PC-9 (cell line): Measurements from ENCODE around the gene PRELP.

ENCODE experiments used
- EZH2 ChIP-seq: fragments of 200-600 bp; sonication (generic); IDR thresholded peaks from 2 replicates; pipeline ENCODE4 v1.8.0; 2017; ENCODE audit warnings: antibody characterized with exemption, low read depth
- TF ChIP-seq, protein P1 (sequence below): fragments of 200-600 bp; sonication (generic); conservative IDR thresholded peaks from 2 replicates; pipeline ENCODE4 v1.6.1; 2017; ENCODE audit warnings: mixed run types, antibody characterized with exemption, mild to moderate bottlenecking, moderate library complexity

DNA sequence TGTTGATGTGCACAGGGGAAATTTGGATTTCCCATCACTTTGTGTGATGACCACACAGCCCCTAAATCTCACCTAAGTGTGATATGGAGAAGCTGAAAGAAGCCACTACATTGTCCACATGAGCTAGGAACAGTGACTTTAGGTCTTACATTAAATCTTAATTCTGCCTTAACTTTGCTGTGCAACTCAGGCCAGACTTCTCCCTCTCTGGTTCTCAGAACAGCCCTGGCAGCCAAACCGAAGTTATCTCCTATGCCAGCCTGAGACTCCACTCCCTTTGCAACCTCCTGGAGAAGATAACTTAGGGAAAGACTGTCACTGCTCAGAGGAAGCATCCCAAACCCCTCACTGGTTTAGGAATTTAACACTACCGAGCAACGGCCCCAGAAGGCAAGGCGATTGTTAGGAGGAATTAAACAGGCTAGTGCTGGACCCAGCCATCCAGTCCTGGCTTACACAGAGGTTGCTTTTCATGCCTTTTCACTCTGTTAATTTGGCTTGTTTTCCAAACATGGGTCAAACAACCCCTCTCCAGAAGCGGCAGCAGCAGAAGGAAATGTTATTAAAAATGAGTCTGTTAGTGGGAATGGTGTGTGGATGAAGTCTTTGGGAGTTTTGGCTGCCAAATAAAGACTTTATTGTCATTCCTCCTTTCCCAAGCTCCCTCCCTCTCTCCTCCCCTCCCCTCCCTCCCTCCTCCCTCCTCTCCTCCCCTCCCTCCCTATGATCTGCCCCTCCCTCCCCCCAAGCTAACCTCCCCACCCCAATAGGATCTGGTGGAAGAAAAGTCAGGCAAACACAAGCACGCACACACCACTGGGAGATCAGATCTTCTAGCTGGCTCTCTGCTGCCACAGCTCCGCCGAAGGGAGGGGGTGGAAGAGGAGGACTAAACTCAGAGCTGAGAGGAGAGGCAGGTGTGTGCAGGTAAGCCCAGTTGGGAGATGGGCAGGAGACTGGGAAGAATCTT lies at the start of gene PRELP:
- TF ChIP-seq, protein P1, sequence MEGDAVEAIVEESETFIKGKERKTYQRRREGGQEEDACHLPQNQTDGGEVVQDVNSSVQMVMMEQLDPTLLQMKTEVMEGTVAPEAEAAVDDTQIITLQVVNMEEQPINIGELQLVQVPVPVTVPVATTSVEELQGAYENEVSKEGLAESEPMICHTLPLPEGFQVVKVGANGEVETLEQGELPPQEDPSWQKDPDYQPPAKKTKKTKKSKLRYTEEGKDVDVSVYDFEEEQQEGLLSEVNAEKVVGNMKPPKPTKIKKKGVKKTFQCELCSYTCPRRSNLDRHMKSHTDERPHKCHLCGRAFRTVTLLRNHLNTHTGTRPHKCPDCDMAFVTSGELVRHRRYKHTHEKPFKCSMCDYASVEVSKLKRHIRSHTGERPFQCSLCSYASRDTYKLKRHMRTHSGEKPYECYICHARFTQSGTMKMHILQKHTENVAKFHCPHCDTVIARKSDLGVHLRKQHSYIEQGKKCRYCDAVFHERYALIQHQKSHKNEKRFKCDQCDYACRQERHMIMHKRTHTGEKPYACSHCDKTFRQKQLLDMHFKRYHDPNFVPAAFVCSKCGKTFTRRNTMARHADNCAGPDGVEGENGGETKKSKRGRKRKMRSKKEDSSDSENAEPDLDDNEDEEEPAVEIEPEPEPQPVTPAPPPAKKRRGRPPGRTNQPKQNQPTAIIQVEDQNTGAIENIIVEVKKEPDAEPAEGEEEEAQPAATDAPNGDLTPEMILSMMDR: no peak
- TF ChIP-seq EZH2: no peak
